ENCODE results near the gene TMEM87B.
"Not testable (repeated sequence)": the region's sequence is repeated elsewhere in the genome, so short reads cannot be mapped to it uniquely, and the experiment has no call there.

The TMEM87B gene

DNA sequence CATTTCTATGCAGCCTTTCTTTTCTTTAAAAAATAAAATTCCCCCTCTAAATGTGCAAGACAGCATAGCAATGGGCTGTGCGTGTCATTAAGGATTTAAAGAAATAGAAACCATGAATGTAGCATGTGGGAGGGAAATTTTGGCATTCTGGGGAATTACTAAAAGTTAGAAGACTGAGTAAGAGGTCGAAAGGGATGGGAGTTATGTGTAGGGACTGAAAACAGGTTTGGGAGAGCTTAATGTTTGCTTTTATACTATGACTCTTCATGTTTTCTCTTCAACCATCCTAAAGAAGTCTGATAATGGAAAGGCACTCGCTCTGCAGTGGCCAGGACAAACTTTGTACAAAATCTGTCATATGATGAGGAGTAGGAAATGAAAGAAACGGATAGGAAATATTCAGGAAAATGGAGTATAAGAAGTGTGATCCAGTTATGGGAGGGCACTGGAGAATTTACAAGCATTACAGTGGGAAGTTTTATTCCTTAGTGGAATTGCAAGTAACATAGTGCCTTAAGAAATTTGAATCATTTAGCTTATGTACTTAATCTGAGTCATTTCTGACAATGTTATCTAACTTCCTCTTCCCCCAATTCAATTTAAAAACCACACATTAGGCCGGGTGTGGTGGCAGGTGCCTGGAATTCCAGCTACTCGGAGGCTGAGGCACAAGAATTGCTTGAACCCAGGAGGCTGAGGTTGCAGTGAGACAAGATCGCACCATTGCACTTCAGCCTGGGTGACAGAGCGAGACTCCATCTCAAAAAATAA, 20.6 kb downstream of the TMEM87B start:
- no peak for DNase-seq

DNA sequence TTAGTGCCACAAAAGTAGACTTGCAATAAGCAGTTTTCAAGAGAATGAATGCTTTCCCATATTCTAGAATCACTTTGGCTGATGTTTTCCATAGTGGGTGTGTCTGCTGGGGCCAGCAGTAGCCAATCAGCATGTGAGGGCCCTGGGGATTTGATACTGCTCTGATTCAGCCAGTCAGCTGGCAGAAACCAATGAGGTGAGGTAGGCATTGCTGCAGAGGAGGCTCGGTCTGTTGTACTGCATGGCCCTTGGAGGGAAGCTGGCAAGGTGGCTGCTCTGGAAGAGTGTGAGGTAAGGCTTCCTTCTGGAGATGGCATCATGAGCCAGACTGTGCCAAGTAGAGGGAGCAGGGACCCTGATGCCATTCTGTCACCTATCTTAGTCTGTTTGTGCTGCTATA, 22.7 kb downstream of the TMEM87B start:
- peak; percentile 17 for DNase-seq

DNA sequence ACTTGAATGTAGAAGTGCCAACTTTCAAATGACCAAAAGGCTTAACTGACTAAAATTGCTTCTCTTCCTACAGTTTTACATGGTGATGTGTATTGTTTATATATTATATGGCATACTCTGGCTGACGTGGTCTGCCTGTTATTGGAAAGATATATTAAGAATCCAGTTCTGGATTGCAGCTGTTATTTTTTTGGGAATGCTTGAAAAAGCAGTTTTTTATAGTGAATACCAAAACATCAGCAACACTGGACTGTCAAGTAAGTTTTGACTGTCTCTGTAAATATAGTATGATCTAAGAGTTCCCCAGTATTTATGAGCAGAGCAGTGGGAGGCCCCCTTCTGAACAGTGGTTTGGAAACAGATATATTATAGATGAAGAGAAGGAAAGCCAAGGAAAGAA, 26.2 kb downstream of the TMEM87B start:
- no peak for DNase-seq

- DNase-seq: no peak
Observed at GRCh38 chr2:112084689-112085374, 29.8 kb downstream of the TMEM87B start.

DNA sequence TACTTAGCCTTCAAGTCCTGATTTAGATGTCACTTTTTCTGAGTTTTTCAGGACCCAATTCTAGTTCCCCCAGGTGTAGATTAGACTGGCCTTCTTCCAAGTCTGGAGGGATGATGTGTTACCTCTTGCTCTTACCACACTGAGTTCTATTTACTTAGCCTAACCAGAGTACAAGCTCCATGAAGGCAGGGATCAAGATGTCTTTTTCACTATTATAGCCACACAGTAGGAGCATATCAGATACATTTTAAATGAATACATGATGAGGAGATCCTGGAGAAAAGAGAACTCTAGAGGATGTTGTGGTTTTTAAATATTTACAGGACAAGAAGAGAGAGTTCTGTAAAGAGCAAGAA, 30.3 kb downstream of the TMEM87B start:
- DNase-seq: no peak

DNA sequence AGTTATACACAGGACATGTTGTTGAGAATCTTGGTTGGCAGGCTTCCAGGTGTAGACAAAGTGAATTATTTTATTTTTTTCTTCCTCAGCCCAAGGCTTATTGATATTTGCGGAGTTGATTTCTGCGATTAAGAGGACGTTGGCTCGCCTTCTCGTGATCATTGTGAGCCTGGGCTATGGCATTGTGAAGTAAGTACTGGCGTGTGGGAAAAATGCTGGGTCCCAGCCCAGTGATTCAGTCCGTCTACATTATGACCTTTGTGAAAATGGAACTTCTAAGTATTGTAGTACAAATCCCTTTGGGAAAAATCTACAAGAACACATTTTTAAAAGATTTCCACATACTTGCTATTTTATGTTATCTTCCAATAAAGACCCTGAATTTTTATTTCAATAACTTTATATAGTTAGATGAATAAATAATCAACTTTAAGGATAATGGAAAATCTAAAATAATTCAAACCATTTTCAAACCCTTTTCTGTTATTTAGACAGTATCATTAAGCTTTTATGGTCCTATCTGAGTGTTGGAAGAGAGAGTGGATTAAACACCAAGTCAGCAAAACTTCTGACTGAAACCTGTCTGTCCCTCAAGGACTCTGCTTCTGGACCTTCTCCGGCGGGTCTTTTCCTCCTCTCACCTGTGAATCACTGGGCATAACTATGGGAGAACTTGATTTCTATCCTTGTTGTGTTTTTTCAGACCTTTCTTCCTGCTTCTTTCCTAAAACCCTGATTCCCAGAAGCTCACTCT, 31.0 kb downstream of the TMEM87B start:
- DNase-seq: no peak

DNA sequence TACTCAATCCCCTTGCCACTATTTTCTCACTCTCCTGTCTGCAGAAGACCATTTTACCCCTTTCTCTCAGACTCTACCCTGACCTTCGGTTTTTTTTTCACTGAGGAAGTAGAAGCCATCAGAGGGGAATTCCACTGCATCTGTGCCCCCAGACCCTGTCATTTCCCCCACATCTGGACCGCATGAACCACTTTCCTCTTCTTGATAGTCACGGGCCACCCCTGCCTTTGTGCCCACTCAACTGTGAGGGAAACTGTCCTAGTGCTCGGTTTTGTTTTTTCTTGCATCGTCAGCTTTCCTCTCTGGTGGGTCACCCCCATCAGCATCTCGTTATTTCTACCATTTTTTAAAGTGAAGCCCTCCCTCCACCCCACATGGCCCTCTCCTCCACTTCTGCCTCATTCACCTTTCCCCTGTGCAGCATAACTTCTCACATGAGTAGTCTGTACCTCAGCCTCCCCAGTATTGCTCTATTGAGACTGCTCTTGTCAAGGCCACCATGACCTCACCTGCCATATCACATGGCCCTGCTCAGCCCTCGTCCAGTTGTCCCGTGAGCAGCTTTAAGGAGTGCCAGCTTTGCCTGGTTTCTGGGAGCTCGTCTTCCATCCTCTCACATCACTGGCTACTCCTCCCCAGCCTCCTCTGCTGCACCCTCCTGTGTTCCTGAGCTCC, 32.4 kb downstream of the TMEM87B start:
- no peak for DNase-seq

DNA sequence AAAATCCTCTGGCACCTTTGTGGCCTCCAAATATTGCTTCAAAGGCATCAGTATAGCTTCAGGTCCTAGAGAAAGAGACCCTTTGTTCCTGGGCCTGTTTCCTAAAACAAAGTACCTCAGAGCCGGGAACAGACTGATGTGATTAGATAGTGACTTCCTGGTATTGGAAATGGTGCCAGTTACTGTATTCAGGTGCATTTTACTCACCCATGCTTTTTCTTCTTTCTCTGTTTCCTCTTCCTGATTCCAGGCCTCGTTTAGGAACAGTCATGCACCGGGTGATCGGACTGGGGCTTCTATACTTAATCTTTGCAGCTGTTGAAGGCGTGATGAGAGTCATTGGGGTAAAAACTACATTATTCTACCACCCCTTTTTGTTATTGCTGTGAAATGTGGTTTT, 34.3 kb downstream of the TMEM87B start:
- no peak for DNase-seq

GRCh38 chr2:112092286-112093041, 37.4 kb downstream of the TMEM87B start:
- DNase-seq: no peak

DNA sequence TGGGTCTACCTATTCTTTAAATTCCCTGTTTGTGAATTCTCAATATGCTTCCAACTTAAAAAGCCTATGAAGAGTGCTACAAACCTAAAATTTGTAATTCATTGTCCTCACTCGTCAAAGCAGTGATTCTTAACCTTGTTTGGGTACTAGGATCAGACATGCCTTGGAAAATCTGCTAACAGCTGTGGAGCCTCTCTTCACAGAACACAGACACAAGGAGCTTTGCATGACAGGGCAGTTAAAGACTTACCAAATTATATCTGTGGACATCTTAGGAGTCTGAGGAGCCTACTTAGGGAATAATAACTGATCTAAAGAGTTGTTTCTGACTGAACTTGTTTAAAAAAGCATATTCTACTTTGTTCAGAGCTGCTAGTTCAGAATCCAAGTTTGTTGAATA, 38.1 kb downstream of the TMEM87B start:
- DNase-seq: no peak

DNA sequence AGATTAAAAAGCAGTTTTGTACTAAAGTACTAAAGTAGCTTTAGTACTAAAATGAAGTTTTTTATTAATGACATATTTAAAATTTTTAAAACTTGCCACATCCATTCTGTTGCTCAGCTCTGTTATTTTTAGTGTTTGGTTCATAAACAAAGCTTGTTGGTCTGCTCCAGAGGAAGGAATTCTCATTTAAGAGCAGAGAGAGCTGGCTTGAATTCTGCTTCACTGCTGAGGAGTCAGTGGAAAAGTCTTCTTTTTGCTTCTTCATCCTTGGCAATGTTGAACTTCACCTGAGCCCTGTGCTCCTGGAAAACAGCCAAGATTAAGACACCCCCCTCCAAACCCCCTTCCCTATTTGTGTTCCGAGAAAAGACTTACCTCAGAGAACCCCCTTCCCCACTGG, 40.6 kb downstream of the TMEM87B start:
- no peak for DNase-seq

GRCh38 chr2:112096098-112096497, 41.0 kb downstream of the TMEM87B start:
- DNase-seq: no peak

DNA sequence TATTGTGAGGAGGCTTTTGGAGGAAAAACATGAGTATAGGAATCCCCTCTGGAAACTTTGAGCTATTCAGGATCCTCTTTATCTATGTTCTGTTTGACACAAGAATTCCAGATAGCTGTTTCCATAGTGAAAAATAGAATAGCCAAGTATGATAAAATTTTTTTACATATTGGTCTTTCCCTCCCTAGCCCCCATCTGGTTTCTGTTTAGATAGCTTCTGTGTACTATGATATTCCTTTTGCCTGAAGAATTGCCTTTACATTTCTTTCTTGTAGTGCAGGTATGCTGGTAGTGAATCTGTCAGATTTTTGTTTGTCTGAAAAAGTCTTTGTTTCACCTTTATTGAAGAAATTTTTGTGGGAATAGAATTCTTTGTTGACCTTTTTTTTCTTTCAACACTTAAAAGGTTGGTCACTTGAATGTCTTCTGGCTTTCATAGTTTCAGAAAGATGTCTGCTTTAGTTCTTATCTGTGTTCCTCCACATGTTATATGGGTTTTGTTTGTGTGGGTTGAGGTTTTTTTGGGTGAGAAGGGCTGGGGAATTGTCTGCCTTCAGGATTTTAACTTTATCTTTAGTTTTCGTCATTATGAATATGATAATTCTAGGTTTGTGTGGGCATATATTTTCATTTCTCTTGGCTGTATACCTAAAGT, 53.2 kb downstream of the TMEM87B start:
- DNase-seq: no peak

GRCh38 chr2:112109278-112109677, 54.2 kb downstream of the TMEM87B start:
- no peak for DNase-seq

- no peak for DNase-seq
Observed at GRCh38 chr2:112110966-112111365, 55.9 kb downstream of the TMEM87B start.

GRCh38 chr2:112113354-112113753, 58.3 kb downstream of the TMEM87B start:
- not testable (repeated sequence) for DNase-seq

- no peak for DNase-seq
Observed at GRCh38 chr2:112118148-112118547, 63.1 kb downstream of the TMEM87B start.

GRCh38 chr2:112121682-112122254, 66.7 kb downstream of the TMEM87B start:
- DNase-seq: peak; percentile 38

DNA sequence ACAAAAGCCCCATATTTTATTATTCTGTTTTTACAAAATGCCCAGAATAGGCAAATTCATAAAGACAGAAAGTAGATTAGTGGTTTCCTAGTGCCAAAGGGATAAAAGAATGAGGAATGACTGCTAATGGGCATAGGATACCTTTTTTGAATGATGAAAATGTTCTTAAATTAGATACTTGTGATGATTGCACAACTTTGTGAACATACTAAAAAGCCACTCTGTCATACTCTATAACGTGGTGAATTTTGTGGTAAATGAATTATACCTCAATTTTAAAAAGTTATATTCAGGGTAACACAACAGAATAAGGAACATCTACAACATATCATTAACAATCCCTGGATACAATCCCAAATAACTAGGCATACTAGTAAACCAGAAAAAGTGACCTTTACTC, 74.0 kb downstream of the TMEM87B start:
- DNase-seq: no peak

GRCh38 chr2:112133344-112133743, 78.3 kb downstream of the TMEM87B start:
- no peak for DNase-seq

GRCh38 chr2:112134120-112134519, 79.1 kb downstream of the TMEM87B start:
- no peak for DNase-seq

GRCh38 chr2:112136096-112136495, 81.0 kb downstream of the TMEM87B start:
- peak; percentile 47 for DNase-seq

Measured in retina (tissue), 1 donor.